Stimulated activated CD8-positive, alpha-beta memory T cell treated with anti-CD3 and anti-CD28 coated beads, Interleukin-7, amount 100 ng/mL, for 4 hours (primary cell): ENCODE data around the gene LY6G6C.

Experiments
- DNase-seq, 2 donors: peaks; one replicate each; pipeline ENCODE4 v3.0.0-alpha.2; 2020; ENCODE audit warnings: low read depth in 2 of 2

Gene LY6G6C

GRCh38 chr6:31680226-31681134 is 41.1 kb downstream of the LY6G6C start, which contains the start of gene LY6G5C:
Gene LY6G5C, minus strand, starts transcription at chr6:31681067. Its CDS starts 694 bp downstream, at chr6:31680373.
- DNase-seq: peak; percentile 43

GRCh38 chr6:31677955-31678354 is 43.6 kb downstream of the LY6G6C start:
- DNase-seq: no peak

GRCh38 chr6:31676904-31677303 is 44.6 kb downstream of the LY6G6C start:
- DNase-seq: no peak

DNA sequence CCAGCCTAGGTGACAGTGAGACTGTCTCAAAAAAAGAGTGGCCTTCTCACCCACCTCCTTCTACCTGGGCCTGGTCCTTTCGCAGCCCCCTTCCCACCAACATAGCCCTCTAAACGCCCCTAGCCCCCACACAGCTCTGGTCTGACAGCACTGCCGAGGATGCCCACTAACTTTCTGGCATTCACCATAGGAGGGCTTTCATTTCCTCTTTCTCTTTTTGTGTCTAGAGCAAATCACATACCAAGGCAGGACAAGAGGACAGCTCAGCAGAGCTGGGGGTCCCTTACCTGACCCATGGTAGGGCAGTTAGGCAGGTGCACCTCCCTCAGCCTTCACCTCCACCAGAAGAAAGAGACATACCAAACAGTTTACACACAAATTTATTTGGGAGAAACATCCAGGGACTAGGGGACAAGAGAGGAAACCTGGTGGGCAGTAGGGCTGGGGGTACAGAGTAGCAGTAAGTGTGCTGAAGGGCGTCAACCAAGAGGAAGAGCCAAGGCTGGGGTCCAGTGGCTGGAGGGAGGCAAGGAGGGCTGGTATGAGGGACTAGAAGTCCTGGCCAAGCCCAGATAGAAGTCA is 45.1 kb downstream of the LY6G6C start:
- no peak for DNase-seq

- no peak for DNase-seq
Measured at GRCh38 chr6:31669676-31670075, 51.9 kb downstream of the LY6G6C start, which contains the start of gene LY6G5B. Gene LY6G5B, plus strand, starts transcription at chr6:31669976. Its CDS starts 975 bp downstream, at chr6:31670951.
